GM12892 (cell line): ENCODE results near the gene FITM1.

Experiments used
- POLR2A ChIP-seq: IDR thresholded peaks from 2 replicates; pipeline ENCODE4 v1.6.1; 2011; ENCODE audit warnings: low read depth, low read length, control low read depth
- POLR2AphosphoS5 ChIP-seq: IDR thresholded peaks from 2 replicates; pipeline ENCODE4 v1.6.1; 2011; ENCODE audit warnings: low read depth, low read length, control low read depth
- TAF1 ChIP-seq: IDR thresholded peaks from 2 replicates; pipeline ENCODE4 v1.6.1; 2011; ENCODE audit warnings: low read depth, mild to moderate bottlenecking, control low read depth, low read length, borderline replicate concordance

GRCh38 chr14:24136684-24137528 is 6.4 kb downstream of the FITM1 start:
- TF ChIP-seq POLR2A (no peak), POLR2AphosphoS5 (no peak; the same call in 1 of the 2 replicates), TAF1 (no peak)
